GM18526 (cell line): Measurements from ENCODE around the gene AHNAK2.

Experiments used
- POLR2A ChIP-seq: IDR thresholded peaks from 3 replicates; pipeline ENCODE4 v1.6.1; 2011; ENCODE audit not compliant: insufficient read length; ENCODE audit errors: extremely low read depth

Gene AHNAK2

GRCh38 chr14:104927432-104927816 lies 50.8 kb downstream of the AHNAK2 start:
- no peak for TF ChIP-seq POLR2A

DNA sequence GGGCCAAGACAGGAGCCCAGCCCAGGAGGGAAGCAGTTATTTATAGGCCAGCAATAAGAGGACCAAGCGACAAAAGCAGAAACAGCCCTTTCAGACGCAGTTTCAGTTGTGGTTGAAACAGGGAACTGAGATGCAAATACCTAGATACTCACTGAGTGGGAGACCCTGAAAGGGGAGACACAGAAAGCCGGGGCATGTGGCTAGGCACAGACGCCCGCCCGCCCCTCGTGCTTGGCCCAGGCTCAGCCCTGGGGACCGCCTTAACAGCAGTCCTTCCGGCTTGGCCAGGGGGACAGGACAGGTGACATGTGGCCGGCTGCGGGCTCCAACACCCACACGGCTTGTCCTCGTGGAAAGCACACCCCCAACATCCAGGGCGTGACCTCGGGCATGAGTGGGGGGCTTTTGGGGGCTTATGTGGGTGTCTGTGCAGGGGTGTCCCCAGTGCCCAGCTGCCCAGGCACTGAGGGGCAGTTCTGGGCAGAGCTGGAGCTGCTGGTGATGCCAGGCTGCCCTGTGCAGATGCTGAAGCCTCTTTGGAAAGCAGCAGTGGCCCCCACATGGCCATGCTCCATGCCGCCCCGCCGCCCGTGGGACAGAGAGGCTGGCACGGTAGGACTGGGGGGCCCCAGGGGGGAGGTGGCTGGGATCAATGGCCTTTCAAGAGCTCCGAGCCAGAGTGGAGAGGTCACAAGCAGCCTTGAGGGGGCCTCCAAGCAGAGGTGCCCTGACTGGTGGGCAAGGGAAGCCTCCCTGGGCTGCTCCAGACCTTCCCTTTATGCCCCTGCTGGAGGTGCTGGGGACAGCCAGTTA lies 51.3 kb downstream of the AHNAK2 start:
- TF ChIP-seq POLR2A: no peak

DNA sequence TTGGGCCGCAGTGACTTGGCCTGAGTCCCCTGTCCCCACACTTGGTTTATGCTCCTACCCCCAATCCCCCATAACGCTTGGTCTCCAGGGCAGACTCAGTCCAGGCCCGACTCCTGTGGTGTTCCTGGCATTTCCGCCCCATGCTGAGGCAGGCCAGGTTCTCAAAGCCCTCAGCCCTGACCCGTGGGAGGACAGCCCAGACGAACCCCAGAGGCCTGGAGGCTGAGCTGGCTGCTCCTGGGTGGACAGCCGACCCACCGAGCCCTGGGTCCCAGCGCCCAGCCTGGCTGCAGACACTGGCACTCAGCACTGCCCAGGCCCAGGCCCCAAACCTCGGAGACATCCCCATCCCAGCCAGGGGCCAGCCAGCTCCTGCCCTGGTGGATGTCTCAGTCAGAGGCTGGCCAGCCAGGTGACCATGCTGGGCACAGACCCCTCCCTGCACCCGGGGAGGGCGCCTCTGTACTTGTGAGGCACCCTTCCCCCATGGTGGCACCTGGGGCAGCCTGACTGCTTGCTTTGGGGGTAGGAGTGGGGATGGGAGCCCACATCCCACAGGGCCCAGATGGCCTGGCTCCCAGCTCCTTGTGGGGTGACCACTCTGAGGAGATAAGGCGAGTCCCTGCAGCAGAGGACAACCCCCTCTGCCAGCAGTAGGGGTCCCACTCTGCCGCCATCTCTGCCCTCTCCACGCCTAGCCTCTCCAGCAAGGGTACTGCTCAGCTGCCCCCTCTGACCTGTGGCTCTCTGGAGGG lies 52.1 kb downstream of the AHNAK2 start:
- TF ChIP-seq POLR2A: no peak

DNA sequence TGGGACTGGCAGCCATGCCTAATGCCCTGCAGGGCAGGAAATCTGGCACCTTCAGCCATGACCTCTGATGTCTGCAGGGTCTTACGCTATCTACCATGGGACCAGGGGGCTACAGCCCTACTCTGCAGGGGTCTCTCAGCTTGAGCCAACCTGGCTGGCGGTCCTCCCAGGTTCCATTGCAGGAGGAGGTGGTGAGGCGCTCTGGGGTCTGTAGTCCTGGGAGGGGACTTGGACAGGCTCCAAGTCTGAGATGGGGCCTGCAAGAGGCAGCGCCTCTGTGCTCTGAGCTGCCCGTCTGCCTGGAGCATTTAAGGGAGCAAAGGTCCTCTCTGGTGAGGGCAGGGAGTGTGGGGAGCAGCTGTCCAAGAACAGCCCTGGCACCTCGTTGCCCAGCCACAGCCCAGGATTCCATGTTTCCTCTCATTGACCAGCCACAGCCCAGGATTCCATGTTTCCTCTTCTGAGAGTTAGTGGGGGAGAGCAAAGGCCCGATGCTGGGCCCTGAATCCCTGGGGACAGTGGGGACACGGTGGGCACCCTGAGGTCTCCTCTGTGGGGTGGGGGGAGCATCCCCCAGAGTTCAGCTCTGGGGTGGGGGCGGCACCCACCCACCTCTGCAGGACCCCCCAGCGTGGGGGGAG lies 52.8 kb downstream of the AHNAK2 start:
- no peak for TF ChIP-seq POLR2A

DNA sequence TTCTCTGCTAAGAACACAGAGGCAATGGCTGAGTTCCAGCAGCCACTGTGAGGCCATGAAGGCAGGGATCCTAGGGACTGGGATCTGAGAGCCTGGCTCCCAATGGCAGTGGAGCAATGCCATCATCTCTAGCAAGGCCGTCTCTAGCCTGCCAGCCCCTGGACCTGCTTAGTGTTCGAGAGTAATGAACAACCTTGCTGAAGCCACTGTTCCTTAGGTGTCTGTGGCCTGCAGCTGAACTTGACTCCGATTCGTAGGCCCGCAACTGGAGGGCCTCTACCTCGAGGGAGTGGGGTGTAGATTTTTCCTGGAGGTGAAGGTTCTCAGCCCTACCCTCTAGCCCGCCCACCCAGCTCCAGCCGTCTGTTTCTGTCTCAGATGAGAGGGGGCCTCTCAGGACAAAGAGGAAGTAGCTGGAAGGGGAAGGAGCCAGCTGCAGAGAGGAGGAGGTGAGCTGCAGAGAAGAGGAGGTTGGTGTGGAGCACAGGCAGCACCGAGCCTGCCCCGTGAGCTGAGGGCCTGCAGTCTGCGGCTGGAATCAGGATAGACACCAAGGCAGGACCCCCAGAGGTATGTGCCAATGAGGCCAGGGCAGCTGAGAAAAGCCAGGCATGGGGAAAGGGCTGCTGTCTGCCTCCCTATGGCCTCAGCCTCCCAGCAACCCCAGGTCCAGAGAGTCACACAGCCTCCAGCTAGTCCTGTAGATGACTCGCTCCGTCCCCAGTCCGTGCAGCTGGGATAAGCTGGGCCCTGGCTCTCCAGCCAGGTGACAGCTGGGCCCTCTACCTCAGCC lies 53.6 kb downstream of the AHNAK2 start, which contains the start of gene PLD4:
Gene PLD4 (plus strand): TSS at position 459 of the 793 bp plus-strand sequence. CDS start 2,262 bp downstream, outside the sequence.
- peak; percentile 24 for TF ChIP-seq POLR2A

DNA sequence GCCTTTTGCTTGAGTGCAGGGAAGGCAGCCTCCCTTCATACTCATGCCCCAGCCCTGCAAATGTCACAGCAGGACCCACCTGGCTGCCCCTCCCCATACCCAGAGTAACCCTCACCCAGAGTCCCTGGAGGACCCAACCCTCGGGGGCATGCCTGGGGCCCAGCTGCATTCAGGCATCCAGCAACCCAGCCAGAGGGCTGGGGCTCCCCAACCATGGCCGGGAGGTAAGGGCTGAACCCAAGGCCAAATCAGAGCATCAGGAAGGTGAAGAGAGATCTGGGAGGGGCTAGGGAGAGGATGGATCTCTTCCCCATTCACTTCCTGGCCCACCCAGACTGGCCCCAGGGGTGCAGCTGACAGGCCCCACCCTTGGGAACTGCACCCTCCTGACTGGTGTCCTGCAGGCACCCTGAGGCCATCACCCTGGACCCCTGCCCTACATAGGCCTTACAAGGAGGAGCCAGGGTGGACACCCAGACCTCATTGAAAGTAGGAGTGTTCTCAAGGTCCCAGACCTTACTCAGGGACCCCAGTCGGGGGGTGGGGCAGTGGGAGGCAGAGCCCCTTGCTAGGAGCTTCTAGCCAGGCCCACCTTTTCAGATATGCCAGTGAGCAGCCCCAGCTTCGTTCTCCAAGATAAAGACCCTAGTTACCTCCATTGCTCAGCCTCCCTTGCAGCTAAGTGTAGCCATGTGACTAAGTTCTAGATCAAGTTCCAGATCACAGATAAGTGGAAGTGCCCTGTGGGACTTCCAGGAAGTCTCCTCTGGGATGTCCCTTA lies 54.3 kb downstream of the AHNAK2 start:
- TF ChIP-seq POLR2A: no peak

GRCh38 chr14:104919993-104920315 lies 58.2 kb downstream of the AHNAK2 start:
- TF ChIP-seq POLR2A: no peak

- TF ChIP-seq POLR2A: no peak
Measured at GRCh38 chr14:104917993-104918392, 60.2 kb downstream of the AHNAK2 start.

GRCh38 chr14:104917116-104917515 lies 61.1 kb downstream of the AHNAK2 start:
- TF ChIP-seq POLR2A: no peak

DNA sequence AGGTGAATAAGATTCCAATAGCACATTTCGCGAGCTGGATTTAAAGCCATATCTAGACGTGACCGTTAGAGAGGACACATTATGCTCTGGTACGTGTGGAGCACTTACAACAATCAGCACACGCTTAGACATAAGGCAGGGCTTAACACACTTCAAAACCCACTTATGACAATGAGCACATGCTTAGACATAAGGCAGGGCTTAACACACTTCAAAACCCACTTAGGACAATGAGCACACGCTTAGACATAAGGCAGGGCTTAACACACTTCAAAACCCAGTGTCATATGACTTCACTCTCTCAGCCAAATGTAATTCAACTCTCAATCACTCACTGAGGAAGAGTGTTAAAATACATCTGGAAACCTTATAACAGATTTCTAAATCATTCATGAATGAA lies 64.7 kb downstream of the AHNAK2 start:
- no peak for TF ChIP-seq POLR2A

DNA sequence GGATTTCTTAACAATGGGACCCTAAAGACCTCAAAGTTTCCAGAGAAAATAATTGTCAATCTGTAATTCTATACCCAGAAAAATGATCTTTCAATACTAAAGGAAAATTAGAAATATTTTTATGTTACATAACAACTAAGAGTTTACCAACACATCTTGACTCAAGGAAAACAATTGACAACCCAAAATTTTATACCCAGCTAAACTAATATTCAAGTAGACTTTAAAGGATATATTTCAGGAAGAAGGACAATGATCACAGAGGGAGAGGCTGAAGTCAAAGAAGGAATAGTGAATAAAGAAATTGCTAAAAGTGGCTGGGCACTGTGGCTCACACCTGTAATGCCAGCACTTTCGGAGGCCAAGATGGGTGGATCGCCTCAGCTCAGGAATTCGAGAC lies 66.1 kb downstream of the AHNAK2 start:
- no peak for TF ChIP-seq POLR2A

GRCh38 chr14:104908303-104908702 lies 69.9 kb downstream of the AHNAK2 start:
- TF ChIP-seq POLR2A: no peak

DNA sequence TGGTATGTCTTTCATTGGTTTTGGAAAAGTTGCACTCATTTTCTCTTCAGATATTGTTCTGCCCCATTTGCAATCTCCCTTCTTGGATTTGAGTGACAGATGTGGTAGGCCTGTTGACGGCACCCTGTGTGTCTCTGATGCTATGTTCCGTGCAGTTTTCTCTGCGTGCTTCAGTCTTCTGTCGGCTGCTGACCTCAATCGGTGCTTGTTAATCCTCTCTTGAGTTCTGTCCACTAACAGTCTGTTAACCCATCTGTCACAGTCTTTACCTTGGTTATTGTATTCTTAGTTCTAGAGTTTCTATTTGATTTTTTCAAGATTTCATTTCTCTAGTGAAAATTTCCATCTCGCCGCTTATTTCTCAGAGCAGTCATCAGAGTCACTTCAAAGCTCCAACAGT lies 74.2 kb downstream of the AHNAK2 start:
- no peak for TF ChIP-seq POLR2A
